ENCODE data around the gene STK32B.

DNA sequence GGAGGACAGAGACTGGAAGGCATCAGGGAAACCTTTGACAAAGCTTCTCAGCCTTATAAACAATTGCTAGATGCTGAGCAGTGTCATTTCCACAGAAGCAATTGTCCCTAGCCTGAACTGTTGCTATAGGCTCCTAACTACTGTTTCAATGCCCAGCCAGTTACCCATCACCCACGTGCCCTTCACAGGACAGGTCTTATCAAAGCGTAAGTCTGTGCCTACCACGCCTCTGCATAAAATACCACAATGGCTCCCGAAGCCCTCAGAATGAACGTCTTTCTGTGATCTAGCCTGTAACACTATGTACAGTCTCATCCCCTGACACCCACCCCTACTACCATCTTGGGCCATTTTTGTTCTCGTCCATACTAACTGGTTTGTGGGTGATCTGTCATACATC lies 134.3 kb downstream of the STK32B start:
- TF ChIP-seq, protein P1, sequence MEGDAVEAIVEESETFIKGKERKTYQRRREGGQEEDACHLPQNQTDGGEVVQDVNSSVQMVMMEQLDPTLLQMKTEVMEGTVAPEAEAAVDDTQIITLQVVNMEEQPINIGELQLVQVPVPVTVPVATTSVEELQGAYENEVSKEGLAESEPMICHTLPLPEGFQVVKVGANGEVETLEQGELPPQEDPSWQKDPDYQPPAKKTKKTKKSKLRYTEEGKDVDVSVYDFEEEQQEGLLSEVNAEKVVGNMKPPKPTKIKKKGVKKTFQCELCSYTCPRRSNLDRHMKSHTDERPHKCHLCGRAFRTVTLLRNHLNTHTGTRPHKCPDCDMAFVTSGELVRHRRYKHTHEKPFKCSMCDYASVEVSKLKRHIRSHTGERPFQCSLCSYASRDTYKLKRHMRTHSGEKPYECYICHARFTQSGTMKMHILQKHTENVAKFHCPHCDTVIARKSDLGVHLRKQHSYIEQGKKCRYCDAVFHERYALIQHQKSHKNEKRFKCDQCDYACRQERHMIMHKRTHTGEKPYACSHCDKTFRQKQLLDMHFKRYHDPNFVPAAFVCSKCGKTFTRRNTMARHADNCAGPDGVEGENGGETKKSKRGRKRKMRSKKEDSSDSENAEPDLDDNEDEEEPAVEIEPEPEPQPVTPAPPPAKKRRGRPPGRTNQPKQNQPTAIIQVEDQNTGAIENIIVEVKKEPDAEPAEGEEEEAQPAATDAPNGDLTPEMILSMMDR (IDR thresholded peaks at IDR 0.05; ENCODE audit: control extremely low read depth in 1 of 3, insufficient read depth in 1 of 3, low read depth in 1 of 3, low read length in 3 of 3): no peak
- TF ChIP-seq TAF7 (optimal IDR thresholded peaks at IDR 0.05; ENCODE audit: borderline replicate concordance, low read depth, low read length) (no peak), CREB1 (IDR thresholded peaks at IDR 0.05) (no peak), TCF12 (IDR thresholded peaks at IDR 0.05; ENCODE audit: low read depth, low read length) (no peak), HDAC2 (IDR thresholded peaks at IDR 0.05; ENCODE audit: borderline replicate concordance in 1 of 2, low read depth in 2 of 2, low read length in 2 of 2) (no peak), RXRA (IDR thresholded peaks at IDR 0.05; ENCODE audit: insufficient read depth, low read depth, low read length) (no peak), PHF8 (conservative IDR thresholded peaks at IDR 0.05; ENCODE audit: low read depth, low read length) (no peak), BRCA1 (IDR thresholded peaks at IDR 0.05; ENCODE audit: low read depth, low read length) (no peak), POLR2A (IDR thresholded peaks at IDR 0.05; ENCODE audit: control extremely low read depth in 1 of 2, low read depth in 2 of 2, low read length in 2 of 2) (no peak)
- TF ChIP-seq, protein P2, sequence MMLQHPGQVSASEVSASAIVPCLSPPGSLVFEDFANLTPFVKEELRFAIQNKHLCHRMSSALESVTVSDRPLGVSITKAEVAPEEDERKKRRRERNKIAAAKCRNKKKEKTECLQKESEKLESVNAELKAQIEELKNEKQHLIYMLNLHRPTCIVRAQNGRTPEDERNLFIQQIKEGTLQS (IDR thresholded peaks at IDR 0.05; ENCODE audit: insufficient read depth, low read depth, low read length): no peak

Data from H1 (cell line).